Caco-2 (cell line): ENCODE measurements around the gene ECE2. TPM values are rescaled to one million over a fixed set of nuclear protein-coding genes. Genes with fewer than 3 reads are reported as not detected.

Source experiments
- BruUV-seq: library from RNA; stranded (reverse); fragments of 400-500 nt; replicated peaks from 2 replicates; lab custom pipeline; 2021; lab: Mats Ljungman, UMichigan
- CTCF ChIA-PET: fragments of 300-600 bp; sonication (Branson Sonifier 250); formaldehyde crosslinking; loops from one replicate; lab custom pipeline; 2022; ENCODE audit warnings: antibody characterized with exemption; lab: Charles Lee
- POLR2A ChIA-PET: fragments of 300-600 bp; sonication (Branson Sonifier 250); formaldehyde crosslinking; loops from one replicate; lab custom pipeline; 2022; ENCODE audit warnings: antibody characterized with exemption; lab: Charles Lee
- DNase-seq, 2 experiments: peaks; one replicate each; pipeline versions ENCODE4 v3.0.0 to v3.0.0-alpha.2; 2020 to 2022
- H3K27me3 ChIP-seq: replicated peaks from 2 replicates; pipeline ENCODE4 v1.6.0; 2011; ENCODE audit warnings: low read length; ENCODE audit not compliant: control insufficient read depth, insufficient read depth
- H3K36me3 ChIP-seq: 2 replicates; pipeline ENCODE4 v1.5.1; 2011; ENCODE audit warnings: low read length; ENCODE audit not compliant: control insufficient read depth, insufficient read depth
- H3K4me1 ChIP-seq: fragments of 250-450 bp; sonication (Bioruptor Pico); 2 replicates; pipeline ENCODE4 v1.5.1; 2020; ENCODE audit warnings: mild to moderate bottlenecking
- H3K4me3 ChIP-seq: 2 replicates; pipeline ENCODE4 v1.5.1; 2011; ENCODE audit warnings: low read depth, mild to moderate bottlenecking, control low read depth, low read length
- H3K9me3 ChIP-seq: fragments of 250-450 bp; sonication (Bioruptor Pico); 2 replicates; pipeline ENCODE4 v1.5.1; 2020; ENCODE audit warnings: mild to moderate bottlenecking, moderate library complexity
- H3K27ac Mint-ChIP-seq: one replicate; pipeline ENCODE4 v1.8.0; 2022; ENCODE audit warnings: mixed read lengths; ENCODE audit not compliant: unreplicated experiment
- H3K27me3 Mint-ChIP-seq: one replicate; pipeline ENCODE4 v1.8.0; 2022; ENCODE audit warnings: mixed read lengths; ENCODE audit not compliant: insufficient read depth, unreplicated experiment
- H3K36me3 Mint-ChIP-seq: one replicate; pipeline ENCODE4 v1.8.0; 2022; ENCODE audit warnings: mild to moderate bottlenecking, mixed read lengths; ENCODE audit not compliant: insufficient read depth, unreplicated experiment
- H3K4me1 Mint-ChIP-seq: one replicate; pipeline ENCODE4 v1.8.0; 2022; ENCODE audit warnings: low read depth, mixed read lengths; ENCODE audit not compliant: unreplicated experiment
- H3K4me3 Mint-ChIP-seq: one replicate; pipeline ENCODE4 v1.8.0; 2022; ENCODE audit warnings: mild to moderate bottlenecking, moderate library complexity, mixed read lengths; ENCODE audit not compliant: unreplicated experiment
- H3K9me3 Mint-ChIP-seq: one replicate; pipeline ENCODE4 v1.8.0; 2022; ENCODE audit warnings: mixed read lengths; ENCODE audit not compliant: unreplicated experiment
- intact Hi-C: fragments of 100-400 bp; cut with micrococcal nuclease; formaldehyde crosslinking; loops from one replicate; pipeline ENCODE4 v1.10.0; 2022; ENCODE audit not compliant: unreplicated experiment
- total RNA-seq: library from RNA; stranded (reverse); gene quantifications from 2 replicates; pipeline ENCODE4 v1.2.3, GENCODE V29; 2022
- TF ChIP-seq, protein P1 (sequence below), 2 experiments: fragments of 200-600 bp in 1 of 2; IDR thresholded peaks; 1 replicate in 1 of 2; 2 replicates in 1 of 2; pipeline versions ENCODE4 v1.5.1 to v1.8.0; 2011 to 2022; ENCODE audit warnings: antibody characterized with exemption in 1 of 2, control low read depth in 1 of 2, inconsistent platforms in 1 of 2, low read depth in 1 of 2, low read length in 1 of 2, mild to moderate bottlenecking in 1 of 2, moderate library complexity in 1 of 2; ENCODE audit not compliant: insufficient read depth in 1 of 2, severe bottlenecking in 1 of 2, unreplicated experiment in 1 of 2

Gene ECE2
- total RNA-seq, 1 experiment from 2014 or later, result not detected

DNA sequence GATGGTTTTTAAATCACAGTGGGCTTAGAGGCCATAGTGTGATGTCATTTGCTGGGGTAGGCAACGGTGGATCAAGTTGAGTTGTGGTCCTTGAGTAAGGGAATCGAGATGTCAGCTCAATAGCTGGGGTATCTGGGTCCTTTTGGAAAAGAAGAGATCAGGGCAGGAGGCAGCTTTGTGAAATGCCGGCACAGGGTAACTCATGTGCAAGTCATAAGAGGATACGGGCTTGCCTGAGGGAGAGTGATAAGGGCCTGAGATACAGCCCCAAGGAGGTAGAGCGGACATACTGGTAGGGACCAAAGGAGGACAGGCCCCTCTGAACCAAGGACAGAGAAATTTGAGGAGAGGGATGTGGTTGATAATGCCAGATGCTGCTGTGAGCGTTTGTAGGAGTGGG lies 57.4 kb downstream of the ECE2 start:
- no peak overlapping the region for H3K4me3 ChIP-seq
- H3K27ac Mint-ChIP-seq, result peak overlapping the region; percentile 22
- H3K36me3 Mint-ChIP-seq, result peaks cover 98% of the 10 kb centered on the region
- TF ChIP-seq, protein P1, sequence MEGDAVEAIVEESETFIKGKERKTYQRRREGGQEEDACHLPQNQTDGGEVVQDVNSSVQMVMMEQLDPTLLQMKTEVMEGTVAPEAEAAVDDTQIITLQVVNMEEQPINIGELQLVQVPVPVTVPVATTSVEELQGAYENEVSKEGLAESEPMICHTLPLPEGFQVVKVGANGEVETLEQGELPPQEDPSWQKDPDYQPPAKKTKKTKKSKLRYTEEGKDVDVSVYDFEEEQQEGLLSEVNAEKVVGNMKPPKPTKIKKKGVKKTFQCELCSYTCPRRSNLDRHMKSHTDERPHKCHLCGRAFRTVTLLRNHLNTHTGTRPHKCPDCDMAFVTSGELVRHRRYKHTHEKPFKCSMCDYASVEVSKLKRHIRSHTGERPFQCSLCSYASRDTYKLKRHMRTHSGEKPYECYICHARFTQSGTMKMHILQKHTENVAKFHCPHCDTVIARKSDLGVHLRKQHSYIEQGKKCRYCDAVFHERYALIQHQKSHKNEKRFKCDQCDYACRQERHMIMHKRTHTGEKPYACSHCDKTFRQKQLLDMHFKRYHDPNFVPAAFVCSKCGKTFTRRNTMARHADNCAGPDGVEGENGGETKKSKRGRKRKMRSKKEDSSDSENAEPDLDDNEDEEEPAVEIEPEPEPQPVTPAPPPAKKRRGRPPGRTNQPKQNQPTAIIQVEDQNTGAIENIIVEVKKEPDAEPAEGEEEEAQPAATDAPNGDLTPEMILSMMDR (IDR thresholded peaks at IDR 0.05; ENCODE audit: insufficient read depth in 1 of 2, low read depth in 1 of 2, low read length in 1 of 2, severe bottlenecking in 1 of 2, unreplicated experiment in 1 of 2), result no peak
- DNase-seq, result no peak
- POLR2A ChIA-PET, result no interaction called here
- BruUV-seq, result TSS peak; percentile 3
- no peaks in the 10 kb centered on the region for H3K9me3 ChIP-seq
- H3K27me3 ChIP-seq, result no peaks in the 10 kb centered on the region
- intact Hi-C loops, result no loop called here
- no peak overlapping the region for H3K4me3 Mint-ChIP-seq
- H3K4me1 ChIP-seq, result no peaks in the 10 kb centered on the region
- peaks cover 9% of the 10 kb centered on the region for H3K36me3 ChIP-seq
- CTCF ChIA-PET, result no interaction called here
- no peaks in the 10 kb centered on the region for H3K9me3 Mint-ChIP-seq
- no peaks in the 10 kb centered on the region for H3K4me1 Mint-ChIP-seq
- no peaks in the 10 kb centered on the region for H3K27me3 Mint-ChIP-seq

DNA sequence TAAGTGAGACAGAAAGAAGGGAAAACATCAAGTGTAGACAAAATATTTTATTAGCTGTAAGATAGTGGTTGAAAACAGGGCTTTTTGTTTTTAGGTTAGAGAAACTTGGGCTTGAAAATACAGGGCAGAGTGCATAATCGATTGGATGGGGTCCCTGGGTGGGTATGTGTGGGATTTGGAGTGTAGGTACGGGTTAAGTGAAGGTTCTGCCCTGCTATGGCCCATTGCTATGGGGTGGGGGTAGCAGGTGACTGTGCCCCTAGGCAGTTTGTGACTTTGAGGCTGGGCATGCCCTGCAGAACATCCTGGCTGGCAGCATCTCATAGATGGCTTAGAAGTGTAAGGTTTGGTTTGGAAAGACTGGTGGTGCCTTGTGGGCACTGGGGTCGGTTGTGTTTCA lies 57.9 kb downstream of the ECE2 start:
- no peaks in the 10 kb centered on the region for H3K4me1 Mint-ChIP-seq

DNA sequence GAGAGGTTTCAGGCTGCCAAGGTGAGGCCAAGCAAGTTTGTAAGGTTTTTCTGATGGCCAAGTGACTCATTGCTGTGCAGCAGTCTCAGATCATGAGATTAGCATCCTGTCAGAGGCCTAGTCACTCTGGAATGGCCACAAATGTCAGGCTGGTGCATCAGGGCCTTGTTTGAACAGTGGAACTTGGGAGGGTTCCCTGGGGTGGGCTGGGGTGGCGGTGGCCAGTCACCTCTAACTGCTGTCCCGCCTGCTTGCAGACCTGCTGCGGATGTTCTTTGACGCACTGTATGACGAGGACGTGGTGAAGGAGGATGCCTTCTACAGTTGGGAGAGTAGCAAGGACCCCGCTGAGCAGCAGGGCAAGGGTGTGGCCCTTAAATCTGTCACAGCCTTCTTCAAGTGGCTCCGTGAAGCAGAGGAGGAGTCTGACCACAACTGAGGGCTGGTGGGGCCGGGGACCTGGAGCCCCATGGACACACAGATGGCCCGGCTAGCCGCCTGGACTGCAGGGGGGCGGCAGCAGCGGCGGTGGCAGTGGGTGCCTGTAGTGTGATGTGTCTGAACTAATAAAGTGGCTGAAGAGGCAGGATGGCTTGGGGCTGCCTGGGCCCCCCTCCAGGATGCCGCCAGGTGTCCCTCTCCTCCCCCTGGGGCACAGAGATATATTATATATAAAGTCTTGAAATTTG lies 58.8 kb downstream of the ECE2 start:
- no peaks in the 10 kb centered on the region for H3K4me1 Mint-ChIP-seq
- DNase-seq, result no peak
- TSS peak; percentile 20 for BruUV-seq
- H3K9me3 Mint-ChIP-seq, result no peaks in the 10 kb centered on the region
- peaks cover 93% of the 10 kb centered on the region for H3K36me3 Mint-ChIP-seq
- TF ChIP-seq, protein P1 (IDR thresholded peaks at IDR 0.05; ENCODE audit: insufficient read depth in 1 of 2, low read depth in 1 of 2, low read length in 1 of 2, severe bottlenecking in 1 of 2, unreplicated experiment in 1 of 2), result no peak
- H3K27me3 ChIP-seq, result no peaks in the 10 kb centered on the region
- CTCF ChIA-PET, result no interaction called here
- POLR2A ChIA-PET, result no interaction called here
- H3K4me3 Mint-ChIP-seq, result no peak overlapping the region
- H3K4me1 ChIP-seq, result no peaks in the 10 kb centered on the region
- no peaks in the 10 kb centered on the region for H3K9me3 ChIP-seq
- peaks cover 6% of the 10 kb centered on the region for H3K36me3 ChIP-seq
- peak overlapping the region; percentile 53 for H3K27ac Mint-ChIP-seq
- no peaks in the 10 kb centered on the region for H3K27me3 Mint-ChIP-seq
- no peak overlapping the region for H3K4me3 ChIP-seq
- intact Hi-C loops, result no loop called here

More for the DNA sequence above, 57.9 kb downstream of the ECE2 start:
- Mint-ChIP-seq H3K36me3 (peaks cover 96% of the 10 kb centered on the region), H3K27ac (peak overlapping the region; percentile 22), H3K27me3 (no peaks in the 10 kb centered on the region), H3K4me3 (no peak overlapping the region), H3K9me3 (no peaks in the 10 kb centered on the region)
- Histone ChIP-seq H3K4me1 (no peaks in the 10 kb centered on the region), H3K9me3 (no peaks in the 10 kb centered on the region), H3K4me3 (no peak overlapping the region), H3K36me3 (peaks cover 6% of the 10 kb centered on the region), H3K27me3 (no peaks in the 10 kb centered on the region)
- intact Hi-C loops, result no loop called here
- DNase-seq, result no peak
- CTCF ChIA-PET, result no interaction called here
- TF ChIP-seq, protein P1 (IDR thresholded peaks at IDR 0.05; ENCODE audit: insufficient read depth in 1 of 2, low read depth in 1 of 2, low read length in 1 of 2, severe bottlenecking in 1 of 2, unreplicated experiment in 1 of 2), result no peak
- no TSS peak for BruUV-seq
- POLR2A ChIA-PET, result no interaction called here
